SK-N-DZ (cell line): Measurements from ENCODE around the gene SPRR2B. TPM values are rescaled to one million over a fixed set of nuclear protein-coding genes. Genes with fewer than 3 reads are reported as not detected.
"Not testable (repeated sequence)": the region's sequence is repeated elsewhere in the genome, so short reads cannot be mapped to it uniquely, and the experiment has no call there.

Experiments used
- DNase-seq: peaks from one replicate; pipeline ENCODE4 v3.0.0-alpha.2; 2015; ENCODE audit warnings: low spot score
- polyA plus RNA-seq, 2 experiments: library from polyadenylated mRNA; depleted of rRNA; stranded (reverse); fragments of >200 nt; gene quantifications; 2 replicates each; pipeline ENCODE4 v1.2.3, GENCODE V29; 2014

The SPRR2B gene
- not detected in 2 replicates for polyA plus RNA-seq (2014; cell fraction: cytosol; rRNA removed)
- not detected in 2 replicates for polyA plus RNA-seq (2014; cell fraction: nucleus; rRNA removed)

DNA sequence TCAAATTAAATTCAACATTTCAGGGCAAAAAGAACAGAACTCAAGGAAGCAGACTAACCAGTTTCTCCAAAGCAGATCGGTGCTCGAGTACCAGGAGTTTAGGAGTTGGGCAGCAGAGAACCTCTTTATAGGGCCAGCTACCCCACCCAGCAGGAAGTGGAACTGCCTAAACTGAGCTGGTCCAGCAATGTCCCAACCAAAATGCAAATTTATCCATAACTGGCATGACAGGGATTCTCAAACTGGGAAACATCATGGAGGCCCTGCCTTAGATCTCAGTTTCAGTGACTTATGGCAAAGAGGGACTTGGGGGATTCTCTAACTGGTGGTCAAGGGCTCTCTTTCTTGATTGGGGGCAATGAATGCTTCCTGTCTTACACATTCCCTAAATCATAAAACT, at the start of gene SPRR2B:
Gene SPRR2B, minus strand, starts transcription at position 101 of the 400 bp plus-strand sequence. CDS start 772 bp downstream, outside the sequence.
- DNase-seq = no peak

DNA sequence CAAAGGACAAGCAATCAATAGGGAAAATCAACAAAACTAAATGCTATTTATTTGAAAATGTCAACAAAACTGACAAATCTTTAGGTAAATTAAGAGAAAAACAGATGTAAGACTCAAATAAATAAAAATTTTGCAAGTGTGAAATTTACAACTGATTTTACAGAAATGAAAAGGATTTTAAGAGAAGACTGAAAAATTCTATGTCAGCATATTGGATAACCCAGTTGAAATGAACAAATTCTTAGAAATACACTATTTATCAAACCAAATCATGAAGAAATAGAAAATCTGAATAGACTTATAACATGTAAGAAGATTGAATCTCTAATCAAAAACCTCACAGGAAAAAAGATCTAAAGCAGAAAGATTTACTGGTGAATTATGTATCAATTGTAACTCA, 49.5 kb upstream of the SPRR2B start:
- no peak for DNase-seq

DNA sequence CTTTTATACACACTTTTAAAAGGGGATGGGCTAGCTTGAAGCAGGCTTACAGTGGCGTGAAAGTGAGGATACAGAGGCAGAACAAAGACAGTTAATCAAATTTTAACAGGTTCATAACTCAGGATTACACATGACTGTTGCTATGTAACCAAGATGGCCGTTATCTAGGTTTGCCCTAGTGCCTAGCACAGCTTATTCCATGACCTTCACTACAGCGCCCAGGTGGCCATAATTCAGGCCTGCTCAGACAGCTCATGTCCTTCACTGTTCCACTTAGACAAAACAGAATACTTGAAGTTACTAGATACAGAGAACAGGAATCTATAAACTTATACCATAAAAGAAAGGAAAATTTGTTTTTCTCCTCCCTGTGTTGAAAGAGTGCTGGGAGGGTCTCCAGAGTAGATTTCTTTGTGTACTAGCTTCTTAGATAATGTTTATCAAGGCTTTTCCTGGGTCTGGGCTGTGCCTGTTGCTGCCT, 48.1 kb upstream of the SPRR2B start:
- no peak for DNase-seq

DNA sequence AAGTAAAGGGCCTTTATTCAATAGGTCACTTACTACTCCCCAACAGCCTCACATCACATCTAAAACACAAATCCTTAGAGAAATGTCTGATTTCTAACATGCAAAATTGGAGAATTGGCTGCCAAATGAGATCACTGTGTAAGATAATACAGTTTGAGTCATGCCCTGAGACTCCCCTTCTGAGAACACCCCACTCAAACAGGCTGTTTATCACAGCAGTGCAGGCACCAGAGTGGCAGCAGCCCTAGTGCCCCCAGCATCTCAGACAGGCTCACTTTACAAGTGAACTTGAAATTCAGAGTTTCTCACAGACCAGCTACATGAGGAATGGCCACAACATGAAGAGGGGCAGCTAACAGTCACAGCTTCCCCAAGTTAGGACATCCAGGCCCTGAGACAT, 43.9 kb upstream of the SPRR2B start:
- DNase-seq = not testable (repeated sequence)

DNA sequence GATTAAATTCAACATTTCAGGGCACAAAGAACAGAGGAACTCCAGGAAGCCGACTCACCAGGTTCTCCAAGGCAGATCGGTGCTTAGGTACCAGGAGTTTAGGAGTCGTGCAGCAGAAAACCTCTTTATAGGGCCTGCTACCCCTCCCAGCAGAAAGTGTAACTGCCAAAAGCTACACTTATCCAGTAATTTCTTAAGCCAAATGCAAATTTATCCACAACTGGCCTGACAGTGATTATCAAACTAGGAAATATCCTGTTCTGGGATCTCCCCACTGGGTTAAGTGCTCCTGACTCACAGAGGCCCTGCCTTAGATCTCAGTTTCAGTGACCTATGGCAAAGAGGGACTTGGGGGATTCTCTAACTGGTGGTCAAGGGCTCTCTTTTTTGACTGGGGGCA, 42.0 kb upstream of the SPRR2B start, which contains the start of gene SPRR2F:
Gene SPRR2F, minus strand, starts transcription at position 101 of the 400 bp plus-strand sequence. CDS start 783 bp downstream, outside the sequence.
- no peak for DNase-seq

DNA sequence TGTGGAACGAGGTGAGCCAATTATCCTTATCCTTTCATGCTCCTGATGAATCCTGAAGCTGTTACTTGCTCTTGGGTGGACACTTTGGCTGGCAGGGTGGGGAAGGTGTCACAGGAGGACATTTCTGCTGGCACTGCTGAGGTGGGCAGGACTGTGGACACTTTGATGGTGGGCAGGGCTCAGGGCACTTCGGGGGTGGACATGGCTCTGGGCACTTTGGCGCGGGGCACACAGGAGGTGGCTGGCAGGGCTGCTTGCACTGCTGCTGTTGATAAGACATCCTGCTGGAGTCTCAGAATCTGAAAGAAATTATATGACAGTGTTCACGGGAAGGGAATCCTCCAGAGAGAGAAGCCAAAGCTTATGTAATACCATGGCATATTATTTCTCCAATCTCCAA, 41.0 kb upstream of the SPRR2B start:
- DNase-seq = not testable (repeated sequence)

DNA sequence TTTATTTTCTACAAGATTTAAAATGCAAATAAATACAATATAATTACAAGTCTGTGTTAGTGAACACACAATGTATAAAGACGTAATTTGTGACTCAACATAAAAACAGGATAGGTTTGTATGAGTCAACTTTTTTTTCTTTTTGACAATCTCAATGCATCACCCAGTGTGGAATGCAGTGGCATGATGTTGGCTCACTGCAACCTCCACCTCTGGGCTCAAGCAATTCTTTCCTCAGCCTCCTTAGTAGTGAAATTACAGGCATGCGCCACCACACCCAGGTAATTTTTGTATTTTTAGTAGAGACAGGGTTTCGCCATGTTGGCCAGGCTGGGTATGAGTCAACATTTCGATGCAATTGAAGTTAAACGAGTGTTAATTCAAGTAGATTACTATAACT, 28.8 kb upstream of the SPRR2B start:
- DNase-seq = no peak

DNA sequence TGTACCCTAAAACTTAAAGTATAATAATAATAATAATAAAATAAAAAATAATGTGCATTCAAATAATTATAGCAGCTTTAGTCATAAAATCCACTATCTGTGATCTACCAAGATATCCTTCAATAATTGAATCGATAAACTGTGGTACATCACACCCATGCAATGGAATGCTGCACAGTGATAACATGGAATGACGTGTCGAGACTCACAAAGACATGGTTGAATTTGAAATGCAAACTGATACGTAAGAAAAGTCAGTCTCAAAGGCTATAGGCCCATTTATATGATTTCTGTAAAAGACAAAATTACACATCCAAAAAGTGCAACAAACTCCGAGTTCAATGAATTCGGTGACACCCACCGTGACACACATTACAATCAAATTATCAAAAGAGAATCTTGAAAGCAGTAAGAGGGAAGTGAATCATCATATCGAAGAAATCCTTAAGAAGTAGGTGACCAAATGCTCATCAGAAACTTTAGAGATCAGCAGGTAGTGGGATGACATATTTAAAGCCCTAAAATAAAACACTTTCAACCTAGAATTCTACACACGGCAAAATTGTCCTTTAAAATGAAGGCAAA, 28.1 kb upstream of the SPRR2B start:
- DNase-seq = no peak

DNA sequence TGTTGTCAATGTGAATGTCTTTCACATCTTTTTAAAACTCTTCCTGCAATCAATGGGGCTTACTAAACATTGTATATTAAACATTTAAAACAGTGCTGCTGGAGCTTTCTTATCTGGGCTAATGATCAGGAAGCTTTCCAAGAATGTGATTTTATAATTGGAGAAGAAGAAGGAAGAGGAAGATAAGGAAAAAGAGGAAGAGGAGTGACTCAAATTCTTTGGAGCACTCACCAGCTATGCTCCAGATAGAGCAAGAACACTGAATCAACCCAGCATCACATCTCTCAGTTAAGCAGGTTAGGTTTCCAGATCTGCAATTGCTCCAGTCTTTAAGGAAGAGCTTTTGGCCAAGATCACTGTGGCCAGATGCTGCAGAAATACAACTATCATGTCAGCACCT, 24.4 kb upstream of the SPRR2B start:
- DNase-seq = no peak

DNA sequence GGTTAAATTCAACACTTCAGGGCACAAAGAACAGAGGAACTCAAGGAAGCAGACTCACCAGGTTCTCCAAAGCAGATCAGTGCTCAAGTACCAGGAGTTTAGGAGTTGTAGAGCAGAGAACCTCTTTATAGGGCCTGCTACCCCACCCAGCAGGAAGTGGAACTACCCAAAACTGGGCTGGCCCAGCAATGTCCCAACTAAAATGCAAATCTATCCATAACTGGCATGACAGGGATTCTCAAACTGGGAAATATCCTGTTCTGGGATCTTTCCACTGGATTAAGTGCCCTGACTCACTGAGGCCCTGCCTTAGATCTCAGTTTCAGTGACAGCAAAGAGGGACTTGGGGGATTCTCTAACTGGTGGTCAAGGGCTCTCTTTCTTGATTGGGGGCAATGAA, 23.0 kb upstream of the SPRR2B start, which contains the start of gene SPRR2E:
Gene SPRR2E, minus strand, starts transcription at position 101 of the 400 bp plus-strand sequence. CDS start 775 bp downstream, outside the sequence.
- DNase-seq = no peak

DNA sequence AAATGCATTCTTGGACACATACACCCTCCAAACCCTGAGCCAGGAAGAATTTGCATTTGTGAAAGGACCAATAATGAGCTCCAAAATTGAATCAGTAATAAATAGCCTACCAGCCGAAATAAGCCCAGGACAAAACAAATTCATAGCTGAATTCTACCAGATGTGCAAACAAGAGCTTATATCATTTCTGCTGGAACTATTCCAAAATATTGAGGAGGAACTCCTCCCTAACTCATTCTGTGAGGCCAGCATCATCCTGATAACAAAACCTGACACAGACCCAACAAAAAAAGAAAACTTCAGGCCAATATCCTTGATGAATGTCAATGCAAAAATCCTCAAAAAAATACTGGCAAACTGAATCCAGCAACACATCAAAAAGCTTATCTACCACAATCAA, 16.2 kb upstream of the SPRR2B start:
- DNase-seq = no peak

DNA sequence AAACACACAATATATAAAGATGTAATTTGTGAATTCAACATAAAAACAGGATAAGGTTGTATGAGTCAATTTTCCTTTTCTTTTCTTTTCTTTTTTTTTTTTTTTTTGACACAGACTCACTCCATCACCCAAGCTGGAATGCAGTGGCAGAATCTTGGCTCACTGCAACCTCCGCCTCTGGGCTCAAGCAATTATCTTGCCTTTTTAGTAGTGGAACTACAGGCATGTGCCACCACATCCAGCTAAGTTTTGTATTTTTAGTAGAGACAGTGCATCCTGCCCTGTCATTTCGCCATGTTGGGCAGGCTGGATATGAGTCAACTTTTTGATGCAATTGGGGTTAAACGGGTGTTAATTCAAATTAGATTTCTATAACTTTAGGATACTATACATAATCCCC, 10.3 kb upstream of the SPRR2B start:
- DNase-seq = no peak

DNA sequence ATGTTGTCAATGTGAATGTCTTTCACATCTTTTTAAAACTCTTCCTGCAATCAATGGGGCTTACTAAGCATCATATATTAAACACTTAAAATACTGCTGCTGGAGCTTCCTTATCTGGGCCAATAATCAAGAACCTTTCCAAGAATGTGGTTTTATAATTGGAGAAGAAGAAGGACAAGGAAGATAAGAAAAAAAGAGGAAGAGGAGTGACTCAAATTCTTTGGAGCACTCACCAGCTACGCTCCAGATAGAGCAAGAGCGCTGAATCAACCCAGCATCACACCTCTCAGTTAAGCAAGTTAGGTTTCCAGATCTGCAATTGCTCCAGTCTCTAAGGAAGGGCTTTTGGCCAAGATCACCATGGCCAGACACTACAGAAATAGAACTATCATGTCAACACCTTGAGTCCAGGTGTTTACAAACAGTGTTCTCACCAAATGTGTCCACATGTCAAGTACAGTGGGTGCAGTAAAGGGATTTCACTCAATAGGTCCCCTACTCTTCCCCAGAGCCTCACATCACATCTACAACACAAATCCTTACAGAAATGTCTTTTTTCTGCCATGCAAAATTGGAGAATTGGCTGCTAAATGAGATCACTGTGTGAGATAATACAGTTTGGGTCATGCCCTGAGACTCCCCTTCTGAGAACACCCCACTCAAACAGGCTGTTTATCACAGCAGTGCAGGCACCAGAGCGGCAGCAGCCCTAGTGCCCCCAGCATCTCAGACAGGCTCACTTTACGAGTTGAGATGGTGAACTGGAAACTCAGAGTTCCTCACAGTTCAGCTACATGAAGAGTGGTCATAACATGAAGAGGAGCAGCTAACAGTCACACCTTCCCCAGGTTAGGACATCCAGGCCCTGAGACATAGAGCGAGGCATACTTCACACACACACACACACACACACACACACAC, 1.7 kb upstream of the SPRR2B start:
- DNase-seq = no peak

DNA sequence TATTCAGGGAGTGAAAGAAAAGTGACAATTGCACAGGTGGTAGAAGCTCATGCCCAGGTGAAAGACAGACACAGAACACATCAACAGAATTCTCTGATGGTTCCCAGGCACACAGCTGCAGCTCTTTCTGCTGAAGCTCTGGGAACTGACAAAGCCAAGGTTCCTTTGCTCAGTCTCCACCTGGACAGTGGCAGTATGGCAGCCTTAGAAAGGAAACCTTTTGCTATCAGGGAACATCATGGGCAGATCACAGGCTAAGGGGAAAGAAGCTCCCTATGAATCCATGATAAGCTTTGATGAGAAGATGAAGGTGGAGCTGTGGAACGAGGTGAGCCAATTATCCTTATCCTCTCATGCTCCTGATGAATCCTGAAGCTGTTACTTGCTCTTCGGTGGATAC, 1.2 kb downstream of the SPRR2B start:
- no peak for DNase-seq

DNA sequence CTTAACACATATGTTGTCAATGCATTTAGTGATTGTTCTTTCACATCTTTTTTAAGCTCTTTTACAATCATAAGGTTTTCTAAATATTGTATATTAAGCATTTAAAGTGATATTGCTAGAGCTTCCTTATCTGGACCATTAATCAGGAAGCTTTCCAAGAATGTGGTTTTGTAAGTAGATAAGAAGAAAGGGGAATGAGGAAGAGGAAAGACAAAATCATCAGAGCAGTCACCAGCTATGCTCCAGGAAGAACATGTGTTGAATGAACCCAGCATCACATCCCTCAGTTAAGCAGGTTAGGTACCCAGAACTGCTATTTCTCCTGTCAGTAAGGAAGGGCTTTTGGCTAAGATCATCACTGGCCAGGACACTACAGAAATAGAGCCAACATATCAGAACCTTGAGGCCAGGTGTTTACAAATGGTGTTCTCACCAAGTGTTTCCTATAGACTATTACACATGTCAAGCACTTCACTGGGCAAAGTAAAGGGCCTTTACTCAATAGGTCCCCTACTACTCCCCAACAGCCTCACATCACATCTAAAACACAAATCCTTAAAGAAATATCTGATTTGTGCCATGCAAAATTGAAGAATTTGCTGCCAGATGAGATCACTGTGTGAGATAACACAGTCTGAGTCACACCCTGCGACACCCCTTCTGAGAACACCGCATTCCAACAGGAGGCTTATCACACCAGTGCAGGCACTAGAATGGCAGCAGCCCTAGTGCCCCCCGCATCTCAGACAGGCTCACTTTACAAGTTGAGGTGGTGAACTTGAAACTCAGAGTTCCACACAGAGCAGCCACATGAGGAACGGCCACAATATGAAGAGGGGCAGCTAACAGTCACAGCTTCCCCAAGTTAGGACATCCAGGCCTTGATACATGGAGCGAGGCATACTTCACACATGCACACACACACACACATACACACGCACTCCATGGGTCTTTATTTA, 12.3 kb downstream of the SPRR2B start:
- no peak for DNase-seq

DNA sequence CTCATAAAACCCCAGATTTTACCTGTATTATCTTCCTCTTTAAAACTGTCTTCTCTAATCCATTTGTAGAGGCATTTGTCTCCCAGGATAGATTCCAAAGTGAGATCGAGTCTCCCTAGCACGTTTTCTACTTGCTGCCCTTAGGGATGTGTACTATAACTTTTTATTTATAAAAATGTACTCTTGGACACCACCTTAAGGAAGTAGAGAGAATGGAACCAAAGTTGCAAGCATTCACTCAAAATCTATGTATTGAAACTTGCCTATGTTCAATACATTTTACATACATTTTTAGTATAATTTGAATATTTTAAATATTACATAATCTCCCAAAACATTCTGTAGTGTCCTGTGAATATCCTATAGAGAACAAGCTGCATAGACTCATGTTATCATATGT, 13.3 kb downstream of the SPRR2B start:
- no peak for DNase-seq

DNA sequence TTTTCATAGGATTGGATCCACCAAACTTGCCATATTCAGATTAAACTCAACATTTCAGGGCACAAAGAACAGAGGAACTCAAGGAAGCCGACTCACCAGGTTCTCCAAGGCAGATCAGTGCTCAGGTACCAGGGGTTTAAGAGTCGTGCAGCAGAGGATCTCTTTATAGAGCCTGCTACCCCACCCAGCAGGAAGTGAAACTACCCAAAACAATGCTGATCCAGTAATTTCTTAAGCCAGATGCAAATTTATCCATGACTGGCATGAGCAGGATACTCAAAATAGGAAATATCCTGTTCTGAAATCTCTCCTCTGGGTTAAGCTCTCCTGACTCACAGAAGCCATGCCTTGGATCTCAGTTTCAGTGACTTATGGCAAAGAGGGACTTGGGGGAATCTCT, 14.0 kb downstream of the SPRR2B start, which contains the start of gene SPRR2A:
Gene SPRR2A, minus strand, starts transcription at position 138 of the 400 bp plus-strand sequence. CDS start 777 bp downstream, outside the sequence.
- no peak for DNase-seq

DNA sequence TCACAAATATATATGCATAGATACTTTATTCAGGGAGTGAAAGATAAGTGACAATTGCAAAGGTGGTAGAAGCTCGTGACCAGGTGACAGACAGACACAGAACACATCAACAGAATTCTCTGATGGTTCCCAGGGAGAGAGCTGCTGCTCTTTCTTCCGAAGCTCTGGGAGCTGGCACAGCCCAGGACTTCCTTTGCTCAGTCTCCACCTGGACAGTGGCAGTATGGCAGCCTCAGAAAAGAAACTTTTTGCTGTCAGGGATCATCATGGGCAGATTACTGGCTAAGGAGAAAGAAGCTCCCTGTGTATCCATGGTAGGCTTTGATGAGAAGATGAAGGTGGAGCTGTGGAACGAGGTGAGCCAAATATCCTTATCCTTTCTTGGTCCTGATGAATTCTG, 15.3 kb downstream of the SPRR2B start:
- not testable (repeated sequence) for DNase-seq

DNA sequence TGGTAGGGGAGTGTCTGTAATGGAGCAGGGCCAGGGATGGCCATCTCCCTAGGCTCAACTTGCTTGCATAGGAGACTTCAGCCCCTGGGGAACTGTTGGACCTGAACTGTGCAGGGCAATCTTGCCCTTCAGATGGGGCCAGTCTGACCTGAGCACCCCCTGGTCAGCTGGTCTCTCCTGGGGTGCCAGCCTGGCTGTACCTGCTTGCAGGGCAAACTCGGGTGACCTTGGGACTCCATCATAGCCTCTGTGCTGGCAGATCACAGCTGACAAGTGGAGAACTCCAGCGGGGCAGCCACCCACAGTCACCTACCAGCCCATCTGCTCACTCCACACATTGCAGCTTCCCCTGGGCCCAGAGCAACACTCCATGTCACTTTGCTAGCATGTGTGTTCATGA, 22.2 kb downstream of the SPRR2B start:
- DNase-seq = no peak

DNA sequence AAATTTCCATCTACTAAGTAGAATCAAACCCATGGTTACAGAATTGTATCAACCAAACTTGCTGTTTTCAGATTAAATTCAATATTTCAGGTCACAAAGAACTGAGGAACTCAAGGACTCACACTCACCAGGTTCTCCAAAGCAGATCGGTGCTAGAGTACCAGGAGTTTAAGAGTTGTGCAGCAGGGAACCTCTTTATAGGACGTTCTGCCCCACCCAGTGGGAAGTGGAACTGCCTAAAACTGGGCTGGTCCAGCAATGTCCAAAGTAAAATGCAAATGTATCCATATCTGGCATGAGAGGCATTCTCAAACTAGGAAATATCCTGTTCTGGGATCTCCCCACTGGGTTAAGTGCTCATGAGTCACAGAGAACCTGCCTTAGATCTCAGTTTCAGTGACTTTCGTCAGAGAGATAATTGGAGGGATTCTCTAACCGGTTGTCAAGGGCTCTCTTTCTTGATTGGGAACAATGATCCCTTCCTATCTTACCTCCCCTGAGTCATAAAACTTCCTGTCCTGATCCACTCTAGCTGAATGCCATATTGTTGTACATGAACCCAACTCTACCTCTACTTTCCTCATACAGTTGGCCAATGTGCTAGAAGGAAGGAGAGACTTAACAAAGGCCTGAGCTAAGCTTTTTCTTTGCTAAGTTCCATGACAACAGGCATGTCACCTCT, 30.3 kb downstream of the SPRR2B start, which contains the start of gene SPRR2D:
Gene SPRR2D, minus strand, starts transcription at position 171 of the 682 bp plus-strand sequence. CDS start 774 bp downstream, outside the sequence.
- no peak for DNase-seq
